Adrenal gland (tissue), 12 donors: ENCODE measurements around the gene CDH11. TPM values are rescaled to one million over a fixed set of nuclear protein-coding genes. Genes with fewer than 3 reads are reported as not detected.
A peak's percentile ranks its signal among the peaks of the same experiment; 100 is the strongest.

Source experiments
- DNase-seq, 7 donors: peaks; one replicate each; pipeline ENCODE4 v3.0.0-alpha.2; 2019 to 2020
- H3K27ac ChIP-seq, 5 donors: fragments of 200-600 bp; sonication (generic) in 4 of 5; 1 replicate in 3 of 5; 2 replicates in 2 of 5; pipeline versions ENCODE4 v1.5.1 to v1.8.0; 2016 to 2020; ENCODE audit warnings: mild to moderate bottlenecking in 1 of 5
- H3K27me3 ChIP-seq: fragments of 200-600 bp; 2 replicates; pipeline ENCODE4 v1.8.0; 2021
- H3K36me3 ChIP-seq, 2 donors: fragments of 200-600 bp; replicated peaks in 1 of 2; 1 replicate in 1 of 2; 2 replicates in 1 of 2; pipeline versions ENCODE4 v1.5.1 to v1.8.0; 2018 to 2022
- H3K4me1 ChIP-seq, 2 donors: fragments of 200-600 bp; replicated peaks in 1 of 2; 1 replicate in 1 of 2; 2 replicates in 1 of 2; pipeline versions ENCODE4 v1.5.1 to v1.8.0; 2018 to 2021
- H3K4me3 ChIP-seq, 4 donors: fragments of 200-600 bp; sonication (generic) in 3 of 4; one replicate each; pipeline ENCODE4 v1.5.1; 2016 to 2018
- H3K9me3 ChIP-seq, 3 donors: fragments of 200-600 bp; sonication (generic) in 1 of 3; replicated peaks in 1 of 3; 1 replicate in 2 of 3; 2 replicates in 1 of 3; pipeline versions ENCODE4 v1.5.1 to v1.8.0; 2016 to 2021
- POLR2A ChIP-seq, 2 donors: fragments of 450-650 bp; IDR thresholded peaks; one replicate each; pipeline ENCODE4 v1.6.1; 2017; ENCODE audit warnings: antibody characterized with exemption in 2 of 2, mild to moderate bottlenecking in 2 of 2, moderate library complexity in 1 of 2
- WGBS, 4 donors: extraction: QIAGEN DNeasy Blood & Tissue Kit in 2 of 4; methylation state at CpG; one replicate each; pipeline versions ENCODE4 v1.1.5 to v1.1.7; 2013 to 2017; 5-methylcytosine and 5-hydroxymethylcytosine counted together
- intact Hi-C, 2 donors: fragments of 100-400 bp; cut with DNase I; formaldehyde crosslinking; loops; one replicate each; pipeline versions ENCODE4 v1.14.1 to v1.15.0; 2022 to 2023
- polyA plus RNA-seq, 3 donors: library from polyadenylated mRNA; stranded (reverse); fragments of 200-250 nt in 2 of 3; fragments of 350-450 nt in 1 of 3; fragmentation: Illumina TruSeq in 1 of 3; extraction: RNeasy Lipid Tissue Mini Kit (QIAGEN cat#74804) in 1 of 3; gene quantifications; one replicate each; pipeline ENCODE4 v1.2.3, GENCODE V29; 2013 to 2014
- total RNA-seq, 9 donors: library from RNA; depleted of rRNA in 4 of 9; stranded (reverse); fragments of >200 nt in 4 of 9; fragments of 120-200 nt in 1 of 9; fragmentation: NEBNext Ultra II Directional in 1 of 9; extraction: Animal tissue kit (Norgen Biotek cat#: 25700) in 1 of 9; gene quantifications; one replicate each; pipeline versions ENCODE4 v1.1.0 to v1.2.4, GENCODE V29; 2013 to 2023
- TF ChIP-seq, protein P1 (sequence below), 6 experiments: fragments of 450-650 bp in 4 of 6; fragments of 200-600 bp in 2 of 6; sonication (generic) in 1 of 6; IDR thresholded peaks; 1 replicate in 5 of 6; 2 replicates in 1 of 6; pipeline versions ENCODE4 v1.5.1 to v1.8.0; 2016 to 2021; ENCODE audit warnings: antibody characterized with exemption in 6 of 6, mild to moderate bottlenecking in 2 of 6, moderate library complexity in 1 of 6
- donor health status: healthy with polysubstance abuse.
- donor health status: Bipolar disorder and iron deficiency.
- donor health status: DM: yes; HTN: yes; CAD: no.
- donor health status: DM: no; HTN: no; CAD: no.
- donor health status: DM: no; HTN: no; CAD: no.
- donor health status: DM: yes; HTN: yes; CAD: no.

CDH11 gene
- total and polyA plus RNA-seq, 12 donors, result 3.0 to 102 (median 31.0) TPM

DNA sequence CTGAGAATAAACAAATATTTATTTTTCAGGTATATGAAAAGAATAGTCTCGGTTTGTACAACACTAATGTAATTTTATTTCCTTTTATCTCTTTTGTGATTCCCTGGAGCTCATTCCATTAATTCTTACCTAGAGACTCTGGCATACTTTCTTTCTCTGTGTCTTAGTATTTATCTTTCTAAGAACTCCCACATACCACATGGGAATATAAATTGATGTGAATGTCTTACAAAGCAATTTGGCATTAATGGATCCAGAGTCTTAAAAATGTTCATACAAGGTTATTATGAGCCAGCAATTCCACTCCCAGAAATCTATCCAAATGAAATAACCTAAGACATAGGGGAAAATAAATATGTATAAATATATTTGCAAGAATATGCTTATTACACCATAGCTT lies 202.7 kb downstream of the CDH11 start:
- 63 to 73% (median 69%) methylated on average over 1 of the region's 1 CpG for WGBS, 4 donors
- Histone ChIP-seq H3K9me3 (no peaks in the 10 kb centered on the region), H3K36me3 (no peaks in the 10 kb centered on the region), H3K4me1 (no peaks in the 10 kb centered on the region), H3K4me3 (no peak overlapping the region), H3K27ac (no peak overlapping the region), H3K27me3 (no peaks in the 10 kb centered on the region)
- TF ChIP-seq POLR2A (IDR thresholded peaks at IDR 0.05), result no peak
- TF ChIP-seq, protein P1, sequence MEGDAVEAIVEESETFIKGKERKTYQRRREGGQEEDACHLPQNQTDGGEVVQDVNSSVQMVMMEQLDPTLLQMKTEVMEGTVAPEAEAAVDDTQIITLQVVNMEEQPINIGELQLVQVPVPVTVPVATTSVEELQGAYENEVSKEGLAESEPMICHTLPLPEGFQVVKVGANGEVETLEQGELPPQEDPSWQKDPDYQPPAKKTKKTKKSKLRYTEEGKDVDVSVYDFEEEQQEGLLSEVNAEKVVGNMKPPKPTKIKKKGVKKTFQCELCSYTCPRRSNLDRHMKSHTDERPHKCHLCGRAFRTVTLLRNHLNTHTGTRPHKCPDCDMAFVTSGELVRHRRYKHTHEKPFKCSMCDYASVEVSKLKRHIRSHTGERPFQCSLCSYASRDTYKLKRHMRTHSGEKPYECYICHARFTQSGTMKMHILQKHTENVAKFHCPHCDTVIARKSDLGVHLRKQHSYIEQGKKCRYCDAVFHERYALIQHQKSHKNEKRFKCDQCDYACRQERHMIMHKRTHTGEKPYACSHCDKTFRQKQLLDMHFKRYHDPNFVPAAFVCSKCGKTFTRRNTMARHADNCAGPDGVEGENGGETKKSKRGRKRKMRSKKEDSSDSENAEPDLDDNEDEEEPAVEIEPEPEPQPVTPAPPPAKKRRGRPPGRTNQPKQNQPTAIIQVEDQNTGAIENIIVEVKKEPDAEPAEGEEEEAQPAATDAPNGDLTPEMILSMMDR (IDR thresholded peaks at IDR 0.05), result no peak
- no peak for DNase-seq
- intact Hi-C loops, result no loop called here

DNA sequence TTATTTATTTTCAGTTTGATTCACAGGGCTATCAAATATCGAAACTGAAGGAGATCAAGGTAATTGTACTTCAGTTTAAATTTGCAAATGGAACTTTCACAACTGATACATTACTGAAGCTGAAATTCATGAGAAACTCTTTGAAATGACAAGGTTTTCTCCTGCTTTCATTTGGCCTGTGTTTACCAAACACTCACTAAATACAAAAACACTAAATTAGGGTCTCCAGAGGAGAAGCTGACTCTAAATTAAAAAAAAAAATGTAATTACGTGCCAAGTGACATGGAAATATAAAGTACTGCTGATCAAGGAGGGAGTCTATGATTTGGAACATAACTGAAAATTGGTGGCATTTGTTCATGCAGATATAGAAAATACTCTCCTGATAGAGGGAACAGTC lies 205.8 kb downstream of the CDH11 start:
- Histone ChIP-seq H3K27ac (no peak overlapping the region), H3K27me3 (no peaks in the 10 kb centered on the region), H3K36me3 (no peaks in the 10 kb centered on the region), H3K9me3 (no peaks in the 10 kb centered on the region), H3K4me1 (no peaks in the 10 kb centered on the region), H3K4me3 (no peak overlapping the region)
- TF ChIP-seq POLR2A (IDR thresholded peaks at IDR 0.05), result no peak
- TF ChIP-seq, protein P1 (IDR thresholded peaks at IDR 0.05), result no peak
- no peak for DNase-seq
- intact Hi-C loops, result no loop called here
- 51 to 87% (median 81%) methylated on average over 2 of the region's 2 CpGs for WGBS, 4 donors

DNA sequence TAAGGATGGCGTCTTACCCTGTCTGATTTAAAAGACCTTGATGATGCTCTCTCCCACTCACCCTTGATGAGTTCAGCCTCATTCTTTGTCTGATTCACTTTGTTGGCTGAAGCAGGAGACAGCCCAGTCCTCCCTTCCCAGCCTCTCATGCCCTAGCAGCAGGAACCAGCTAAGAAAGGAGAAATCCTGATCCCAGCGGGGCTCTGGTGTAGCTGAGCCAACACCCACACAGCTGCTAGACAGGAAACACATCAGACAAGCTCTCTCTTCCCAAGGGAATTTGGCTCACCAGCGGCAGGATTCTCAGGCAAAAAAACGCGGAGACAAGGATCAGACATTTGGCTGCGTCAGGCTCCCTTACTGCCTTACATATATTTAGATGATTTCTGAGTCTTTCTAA lies 211.5 kb downstream of the CDH11 start:
- TF ChIP-seq POLR2A (IDR thresholded peaks at IDR 0.05), result no peak
- TF ChIP-seq, protein P1 (IDR thresholded peaks at IDR 0.05), result no peak
- Histone ChIP-seq H3K36me3 (no peaks in the 10 kb centered on the region), H3K27me3 (no peaks in the 10 kb centered on the region), H3K9me3 (no peaks in the 10 kb centered on the region), H3K27ac (peak overlapping the region in 1 of 5 donors; percentile 22), H3K4me3 (no peak overlapping the region), H3K4me1 (peaks cover 0 to 4% of the 10 kb centered on the region in 2 donors)
- intact Hi-C loops, result no loop called here
- DNase-seq, result peak in 6 of 7 donors; percentile 22 to 61 (median 35)
- 50 to 62% (median 57%) methylated on average over 6 of the region's 6 CpGs for WGBS, 4 donors

DNA sequence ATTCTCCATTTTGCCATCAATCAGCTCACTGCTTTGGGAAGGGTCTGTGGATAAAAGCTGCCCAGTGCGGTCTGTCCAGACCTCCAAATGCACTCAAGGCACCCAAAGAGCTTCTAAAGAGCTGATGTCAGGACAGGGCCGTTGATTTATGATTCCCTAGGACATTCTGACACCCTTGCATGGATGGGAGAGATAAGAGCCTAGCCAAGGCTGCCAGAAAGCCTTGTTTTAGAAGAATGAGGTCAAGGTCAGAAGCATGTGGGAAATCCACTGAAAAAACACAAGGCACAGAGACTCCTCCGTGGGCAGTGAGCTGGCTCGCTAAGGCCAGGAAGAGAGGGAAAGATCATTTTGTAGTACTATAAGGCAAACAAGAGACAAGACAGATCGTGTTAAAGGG lies 214.0 kb downstream of the CDH11 start:
- Histone ChIP-seq H3K27me3 (no peaks in the 10 kb centered on the region), H3K4me3 (no peak overlapping the region), H3K27ac (no peak overlapping the region), H3K4me1 (peaks cover 0 to 4% of the 10 kb centered on the region in 2 donors), H3K36me3 (no peaks in the 10 kb centered on the region), H3K9me3 (no peaks in the 10 kb centered on the region)
- WGBS, 4 donors, result 17 to 20% (median 18%) methylated on average over 4 to 5 of the region's 5 CpGs
- TF ChIP-seq, protein P1 (IDR thresholded peaks at IDR 0.05), result no peak
- no peak for TF ChIP-seq POLR2A (IDR thresholded peaks at IDR 0.05)
- intact Hi-C loops, result no loop called here
- peak in 5 of 7 donors; percentile 9 to 54 (median 34) for DNase-seq
